GM12872 (cell line): ENCODE data around the gene RPE65.

Source experiments
- TF ChIP-seq, protein P1 (sequence below): IDR thresholded peaks from 3 replicates; pipeline ENCODE4 v1.5.1; 2011; ENCODE audit warnings: low read depth, mild to moderate bottlenecking, low read length, moderate library complexity; ENCODE audit not compliant: insufficient read depth

Gene RPE65

GRCh38 chr1:68449901-68450300 is at the start of gene RPE65:
TSS of gene RPE65 (minus strand) at chr1:68449954. CDS start at chr1:68449905, 49 bp downstream.
- TF ChIP-seq, protein P1, sequence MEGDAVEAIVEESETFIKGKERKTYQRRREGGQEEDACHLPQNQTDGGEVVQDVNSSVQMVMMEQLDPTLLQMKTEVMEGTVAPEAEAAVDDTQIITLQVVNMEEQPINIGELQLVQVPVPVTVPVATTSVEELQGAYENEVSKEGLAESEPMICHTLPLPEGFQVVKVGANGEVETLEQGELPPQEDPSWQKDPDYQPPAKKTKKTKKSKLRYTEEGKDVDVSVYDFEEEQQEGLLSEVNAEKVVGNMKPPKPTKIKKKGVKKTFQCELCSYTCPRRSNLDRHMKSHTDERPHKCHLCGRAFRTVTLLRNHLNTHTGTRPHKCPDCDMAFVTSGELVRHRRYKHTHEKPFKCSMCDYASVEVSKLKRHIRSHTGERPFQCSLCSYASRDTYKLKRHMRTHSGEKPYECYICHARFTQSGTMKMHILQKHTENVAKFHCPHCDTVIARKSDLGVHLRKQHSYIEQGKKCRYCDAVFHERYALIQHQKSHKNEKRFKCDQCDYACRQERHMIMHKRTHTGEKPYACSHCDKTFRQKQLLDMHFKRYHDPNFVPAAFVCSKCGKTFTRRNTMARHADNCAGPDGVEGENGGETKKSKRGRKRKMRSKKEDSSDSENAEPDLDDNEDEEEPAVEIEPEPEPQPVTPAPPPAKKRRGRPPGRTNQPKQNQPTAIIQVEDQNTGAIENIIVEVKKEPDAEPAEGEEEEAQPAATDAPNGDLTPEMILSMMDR: no peak

DNA sequence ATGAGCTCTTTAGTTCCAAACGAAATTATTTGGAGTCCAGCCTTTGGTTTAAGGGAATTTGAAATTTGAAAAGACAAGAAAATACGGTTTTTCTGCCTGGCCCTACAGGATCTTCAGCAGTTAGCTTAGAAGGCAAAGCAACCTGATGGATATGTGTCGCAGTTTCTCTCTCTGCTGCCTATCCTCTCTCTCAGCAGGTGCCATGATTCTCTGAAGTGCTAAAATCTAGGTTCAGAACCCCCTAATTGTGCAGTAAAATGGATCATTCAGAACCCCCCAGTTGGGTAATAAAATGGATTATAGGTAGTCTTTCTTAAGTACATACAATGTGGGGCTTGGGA is 47.6 kb upstream of the RPE65 start:
- TF ChIP-seq, protein P1: no peak

GRCh38 chr1:68496680-68497357 is 47.1 kb upstream of the RPE65 start, which contains the start of gene DEPDC1:
TSS of gene DEPDC1 (minus strand) at chr1:68497082. CDS start at chr1:68496999, 83 bp downstream.
- TF ChIP-seq, protein P1: no peak

GRCh38 chr1:68495968-68496679 is 46.4 kb upstream of the RPE65 start:
- TF ChIP-seq, protein P1: no peak

- TF ChIP-seq, protein P1: no peak
Observed at GRCh38 chr1:68495532-68495931, 45.8 kb upstream of the RPE65 start.

DNA sequence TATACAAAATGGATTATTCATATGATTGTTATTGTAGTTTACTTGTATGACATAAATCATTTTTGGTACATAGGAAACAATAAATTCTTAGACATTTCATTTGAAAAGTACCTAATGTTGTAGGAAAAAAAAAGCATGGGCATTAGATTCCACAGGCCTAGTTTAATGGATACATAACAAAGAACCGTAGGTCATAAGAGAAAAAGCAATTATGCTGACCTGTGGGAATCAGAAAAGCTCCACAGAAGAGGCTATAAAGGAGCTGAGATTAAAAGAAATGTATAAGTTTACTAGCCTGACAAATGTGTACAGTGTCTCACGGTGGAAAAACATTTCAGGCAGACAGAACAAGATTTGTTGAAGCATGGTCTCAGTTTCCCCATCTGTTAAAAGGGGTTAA is 43.4 kb upstream of the RPE65 start:
- TF ChIP-seq, protein P1: no peak

- TF ChIP-seq, protein P1: no peak
Observed at GRCh38 chr1:68490046-68490651, 40.4 kb upstream of the RPE65 start.
